Stimulated activated CD8-positive, alpha-beta memory T cell treated with anti-CD3 and anti-CD28 coated beads, Interleukin-15, amount 100 ng/mL, for 24 hours (primary cell): ENCODE measurements around the gene HPD.

ENCODE experiments used
- DNase-seq: peaks from one replicate; pipeline ENCODE4 v3.0.0-alpha.2; 2020; ENCODE audit warnings: low read depth

Gene HPD

DNA sequence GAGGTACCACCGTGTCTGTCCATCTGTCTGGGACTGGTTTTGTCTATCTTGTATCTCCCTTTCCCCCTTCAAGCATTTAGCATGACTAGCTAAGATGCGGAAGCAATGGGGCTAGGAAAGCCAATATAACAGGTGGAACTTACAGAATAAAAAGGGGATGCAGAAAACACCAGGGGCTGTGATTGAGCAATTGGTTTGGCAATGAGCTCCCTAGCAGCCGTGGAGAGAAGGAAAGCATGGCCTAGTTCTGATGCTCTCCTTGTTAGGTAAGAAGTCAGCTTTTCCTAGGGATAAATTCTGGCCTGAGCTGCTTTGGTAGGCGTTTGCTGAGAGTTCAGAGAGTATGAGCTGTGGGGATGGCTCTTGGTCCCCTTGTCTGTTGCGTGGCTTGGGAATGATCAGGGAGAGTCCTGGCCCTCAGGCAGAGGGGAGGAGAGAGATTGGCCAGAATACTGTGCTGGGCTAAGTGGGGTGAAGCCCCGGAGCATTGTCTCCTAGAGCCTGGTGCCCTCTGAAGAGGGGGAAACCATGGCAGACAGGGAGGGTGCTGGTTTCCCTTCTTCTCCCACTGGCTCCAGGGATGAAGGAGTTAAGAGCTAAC lies 47.7 kb downstream of the HPD start:
- DNase-seq: no peak

DNA sequence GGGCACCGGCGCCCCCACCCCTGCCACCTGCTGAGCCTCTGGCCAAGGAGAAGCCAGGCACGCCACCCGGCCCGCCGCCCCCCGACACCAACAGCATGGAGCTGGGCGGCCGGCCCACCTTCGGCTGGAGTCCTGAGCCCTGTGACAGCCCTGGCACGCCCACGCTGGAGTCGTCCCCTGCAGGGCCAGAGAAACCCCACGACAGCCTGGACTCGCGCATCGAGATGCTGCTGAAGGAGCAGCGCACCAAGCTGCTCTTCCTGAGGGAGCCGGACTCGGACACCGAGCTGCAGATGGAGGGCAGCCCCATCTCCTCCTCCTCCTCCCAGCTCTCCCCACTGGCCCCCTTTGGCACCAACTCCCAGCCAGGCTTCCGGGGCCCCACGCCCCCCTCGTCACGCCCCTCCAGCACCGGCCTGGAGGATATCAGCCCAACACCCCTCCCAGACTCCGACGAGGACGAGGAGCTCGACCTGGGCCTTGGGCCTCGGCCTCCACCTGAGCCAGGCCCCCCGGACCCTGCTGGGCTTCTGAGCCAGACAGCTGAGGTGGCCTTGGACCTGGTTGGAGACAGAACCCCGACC lies 48.3 kb downstream of the HPD start:
- DNase-seq: no peak

DNA sequence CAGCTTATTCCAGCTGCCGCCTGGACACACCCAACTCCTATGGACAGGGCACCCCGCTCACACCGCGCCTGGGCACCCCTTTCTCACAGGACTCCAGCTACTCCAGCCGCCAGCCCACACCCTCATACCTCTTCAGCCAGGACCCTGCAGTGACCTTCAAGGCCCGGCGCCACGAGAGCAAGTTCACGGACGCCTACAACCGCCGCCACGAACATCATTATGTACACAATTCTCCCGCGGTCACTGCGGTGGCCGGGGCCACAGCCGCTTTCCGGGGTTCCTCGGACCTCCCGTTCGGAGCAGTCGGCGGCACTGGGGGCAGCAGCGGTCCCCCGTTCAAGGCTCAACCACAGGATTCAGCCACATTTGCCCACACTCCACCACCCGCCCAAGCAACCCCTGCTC lies 48.9 kb downstream of the HPD start:
- no peak for DNase-seq

DNA sequence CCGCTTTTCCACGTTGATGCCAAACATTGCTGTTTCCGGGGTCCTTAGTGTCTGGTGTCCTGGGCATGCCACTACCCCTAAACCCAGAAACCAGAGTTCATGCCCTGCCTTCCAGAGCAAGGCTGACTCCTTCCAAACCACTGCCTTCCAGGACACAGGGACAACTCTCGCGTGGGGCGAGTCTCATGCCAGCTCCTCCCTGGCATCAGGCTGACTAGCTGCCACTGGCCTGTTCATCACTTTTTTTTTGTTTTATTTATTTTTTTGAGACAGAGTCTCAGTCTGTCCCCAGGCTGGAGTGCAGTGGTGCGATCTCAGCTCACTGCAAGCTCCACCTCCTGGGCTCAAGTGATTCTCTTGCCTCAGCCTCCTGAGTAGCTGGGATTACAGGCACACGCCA lies 50.0 kb downstream of the HPD start:
- DNase-seq: no peak

DNA sequence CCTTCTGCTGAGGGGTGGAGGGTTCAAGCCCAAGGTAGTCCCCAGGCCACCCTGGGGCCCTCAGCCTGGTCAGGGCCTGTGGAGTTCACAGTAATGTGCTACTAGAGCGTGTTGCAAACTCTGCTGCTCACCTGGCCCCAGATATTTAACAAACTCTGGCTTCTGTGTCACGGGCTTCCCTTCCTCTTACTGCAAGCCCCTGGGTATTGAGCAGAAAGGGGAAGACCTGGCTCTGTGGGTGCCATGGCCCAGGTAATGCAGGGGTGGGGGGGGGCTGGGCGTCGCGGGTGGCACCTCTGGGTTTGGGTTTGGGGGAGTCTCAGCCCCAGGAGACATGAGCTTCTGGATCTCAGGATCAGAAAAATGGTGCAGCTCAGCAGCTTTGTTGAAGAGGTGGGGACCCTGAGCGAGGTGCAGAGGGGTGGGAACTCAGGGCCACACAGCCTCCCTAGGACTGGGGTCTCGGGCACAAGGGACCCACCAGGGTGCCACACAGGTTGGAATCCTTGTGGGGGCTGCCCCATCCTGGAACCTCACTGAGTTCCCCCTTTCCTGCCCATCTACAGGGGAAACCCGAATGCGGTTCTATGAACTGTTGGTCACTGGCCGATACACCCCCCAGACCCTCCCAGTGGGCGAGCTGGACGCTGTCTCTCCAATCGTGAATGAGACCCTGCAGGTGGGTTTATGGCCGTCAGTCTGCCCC lies 50.9 kb downstream of the HPD start:
- DNase-seq: no peak

DNA sequence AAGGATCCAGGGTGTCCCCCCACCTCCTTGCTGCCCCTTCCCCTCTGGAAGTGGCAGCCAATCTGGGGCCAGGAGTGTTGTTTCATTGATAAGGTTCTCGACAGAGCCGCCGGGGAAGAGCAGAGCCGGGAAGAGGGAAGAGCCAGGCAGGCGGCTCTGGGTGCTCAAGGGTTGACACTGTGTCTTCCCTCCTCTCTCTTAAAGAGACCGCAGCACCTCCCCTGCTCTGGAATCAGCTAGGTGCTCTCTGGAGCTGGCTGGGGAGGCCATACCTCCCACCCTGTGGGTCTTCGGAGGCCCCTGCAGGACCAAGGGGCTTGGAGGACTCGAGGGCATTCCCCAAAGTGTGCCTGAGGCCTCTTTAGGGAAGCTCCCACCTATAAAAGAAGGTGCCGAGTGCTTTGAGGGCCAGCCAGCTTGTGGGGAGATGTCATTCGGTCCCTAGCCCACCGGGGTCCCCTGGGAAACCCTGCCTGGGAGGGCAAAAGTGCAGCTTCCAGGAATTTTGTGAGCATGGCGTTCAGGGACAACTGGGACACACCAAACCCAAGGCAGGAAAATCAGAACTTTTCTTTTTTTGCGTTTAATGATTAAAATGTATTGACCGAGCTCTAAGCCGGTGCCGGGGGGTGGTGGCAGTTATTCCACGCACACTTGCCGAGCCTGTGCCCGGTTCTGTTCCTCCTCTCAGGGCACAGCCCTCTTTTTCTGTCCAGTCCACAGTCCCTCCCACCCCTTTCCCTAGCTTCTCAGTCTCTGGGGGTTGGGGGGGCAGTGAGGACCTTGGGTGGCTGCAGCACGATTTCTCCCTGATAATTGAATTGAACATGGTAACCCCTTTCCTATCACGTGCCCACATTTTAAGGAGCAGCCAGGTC lies 51.9 kb downstream of the HPD start:
- DNase-seq: no peak

DNA sequence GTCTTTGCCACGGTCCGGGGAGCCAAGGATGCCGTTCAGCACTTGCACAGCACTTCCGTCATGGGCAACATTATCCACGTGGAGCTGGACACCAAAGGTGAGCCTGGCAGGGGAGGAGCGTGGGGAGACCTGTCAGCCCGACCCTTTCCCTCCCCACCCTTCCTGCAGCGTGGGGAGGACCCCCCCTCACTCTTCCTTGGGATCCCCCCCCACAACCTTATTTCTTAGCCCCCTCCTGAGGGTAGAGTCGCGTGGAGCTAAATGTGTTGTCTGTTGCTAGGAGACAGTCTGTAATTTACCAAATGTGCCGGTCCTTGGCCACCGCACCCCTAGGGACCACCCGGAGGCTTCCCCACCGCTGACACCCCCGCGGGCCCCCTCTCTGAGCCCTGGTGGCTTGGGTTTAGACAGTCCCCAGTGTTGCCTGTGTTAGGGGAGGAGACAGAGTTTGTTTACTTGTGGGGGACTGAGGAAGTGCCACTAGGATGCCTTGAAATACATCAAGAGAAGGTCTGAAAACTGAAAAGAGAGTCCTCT lies 52.6 kb downstream of the HPD start:
- DNase-seq: no peak

DNA sequence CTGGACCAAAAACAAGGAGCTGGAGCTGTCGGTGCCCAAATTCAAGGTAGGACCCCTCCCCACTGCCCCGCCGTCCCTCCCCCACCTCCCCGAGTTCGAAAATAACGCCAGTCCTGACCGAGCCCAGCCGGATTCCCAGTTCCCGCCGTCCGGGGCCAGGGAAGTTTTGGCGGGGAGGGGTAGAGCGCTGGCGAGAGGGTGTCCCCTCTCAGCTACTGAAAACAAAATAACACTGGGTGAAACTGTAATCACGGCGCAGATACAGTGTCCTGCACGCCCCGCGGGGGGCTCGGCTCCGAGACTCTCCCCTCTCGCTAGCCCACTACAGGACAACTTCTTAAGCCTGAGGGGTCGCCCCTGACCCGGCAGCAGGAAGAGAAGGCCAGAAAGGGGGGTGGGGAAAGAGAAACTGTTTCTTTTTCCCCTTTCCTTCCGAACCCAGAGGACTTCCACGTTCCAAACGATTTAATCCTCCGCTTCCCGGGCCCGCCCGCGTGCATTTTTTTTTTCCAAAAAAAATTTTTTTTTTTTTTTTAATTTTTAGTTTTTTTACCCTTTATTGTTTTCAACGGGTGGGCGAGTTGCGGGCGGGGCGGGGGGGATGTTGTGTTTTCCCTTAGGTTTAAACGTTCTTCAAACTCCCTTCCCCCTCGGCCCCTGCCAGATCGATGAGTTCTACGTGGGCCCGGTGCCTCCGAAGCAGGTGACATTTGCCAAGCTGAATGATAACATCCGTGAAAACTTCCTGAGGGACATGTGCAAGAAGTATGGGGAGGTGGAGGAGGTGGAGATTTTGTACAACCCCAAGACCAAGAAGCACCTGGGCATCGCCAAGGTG lies 53.3 kb downstream of the HPD start:
- DNase-seq: no peak

DNA sequence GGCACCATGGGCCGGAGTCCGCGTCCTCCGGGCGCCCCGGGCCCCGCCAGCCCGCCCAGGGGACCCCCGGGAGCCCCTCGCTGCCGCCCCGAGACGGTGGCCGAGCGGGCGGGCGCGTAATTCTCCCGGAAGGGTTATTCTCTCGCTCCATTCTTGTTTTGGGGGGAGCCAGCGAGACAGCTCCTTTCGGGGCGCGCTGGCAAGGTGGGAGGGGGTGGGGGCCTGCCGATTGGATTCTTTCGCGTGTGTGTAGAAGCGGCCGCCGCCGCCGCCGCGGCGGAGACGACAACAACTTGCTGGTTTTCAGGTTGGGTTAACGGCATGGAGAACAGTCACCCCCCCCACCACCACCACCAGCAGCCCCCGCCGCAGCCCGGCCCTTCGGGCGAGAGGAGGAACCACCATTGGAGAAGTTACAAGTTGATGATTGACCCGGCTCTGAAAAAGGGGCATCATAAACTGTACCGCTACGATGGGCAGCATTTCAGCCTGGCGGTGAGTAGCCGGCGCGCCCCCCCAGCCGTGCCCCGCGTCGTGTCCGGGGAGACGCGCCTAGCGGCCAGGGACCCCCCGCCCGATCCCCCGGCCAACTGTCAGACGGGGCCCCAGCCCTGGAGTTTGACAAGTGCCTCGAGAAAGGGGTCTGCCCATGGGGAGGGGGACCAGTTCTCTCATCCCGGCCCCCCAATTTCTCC lies 54.1 kb downstream of the HPD start:
- DNase-seq: no peak

DNA sequence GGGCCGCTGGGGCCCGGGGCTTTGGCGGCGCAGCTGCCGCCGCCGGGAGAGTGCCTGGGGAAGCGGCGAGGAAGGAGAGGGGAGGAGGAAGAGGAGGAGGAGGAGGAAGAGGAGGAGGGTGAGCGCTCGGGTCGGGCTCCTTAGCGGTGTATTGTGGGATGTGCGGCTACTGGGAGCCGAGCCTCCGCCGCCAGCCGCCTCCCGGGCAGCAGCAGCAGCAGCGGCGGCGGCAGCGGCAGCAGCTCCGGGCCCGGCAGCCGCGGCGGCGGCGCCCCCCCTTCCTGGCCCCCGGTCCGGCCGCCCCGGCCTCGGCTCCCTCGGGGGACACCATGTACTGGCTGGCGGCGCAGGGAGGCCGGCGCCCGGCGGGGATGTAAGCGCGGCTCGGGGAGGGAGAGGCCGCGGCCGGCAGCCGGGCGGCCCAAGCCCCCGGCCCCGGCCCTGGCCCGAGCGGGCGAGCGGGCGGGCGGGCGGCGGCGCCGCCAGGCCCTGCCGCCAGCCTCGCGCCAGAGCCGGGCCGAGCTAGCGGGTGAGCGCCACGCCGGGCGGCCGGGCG lies 54.7 kb downstream of the HPD start, which contains the start of gene SETD1B:
TSS of gene SETD1B (plus strand) at position 149 of the 556 bp plus-strand sequence. CDS start 729 bp downstream, outside the sequence.
- no peak for DNase-seq

DNA sequence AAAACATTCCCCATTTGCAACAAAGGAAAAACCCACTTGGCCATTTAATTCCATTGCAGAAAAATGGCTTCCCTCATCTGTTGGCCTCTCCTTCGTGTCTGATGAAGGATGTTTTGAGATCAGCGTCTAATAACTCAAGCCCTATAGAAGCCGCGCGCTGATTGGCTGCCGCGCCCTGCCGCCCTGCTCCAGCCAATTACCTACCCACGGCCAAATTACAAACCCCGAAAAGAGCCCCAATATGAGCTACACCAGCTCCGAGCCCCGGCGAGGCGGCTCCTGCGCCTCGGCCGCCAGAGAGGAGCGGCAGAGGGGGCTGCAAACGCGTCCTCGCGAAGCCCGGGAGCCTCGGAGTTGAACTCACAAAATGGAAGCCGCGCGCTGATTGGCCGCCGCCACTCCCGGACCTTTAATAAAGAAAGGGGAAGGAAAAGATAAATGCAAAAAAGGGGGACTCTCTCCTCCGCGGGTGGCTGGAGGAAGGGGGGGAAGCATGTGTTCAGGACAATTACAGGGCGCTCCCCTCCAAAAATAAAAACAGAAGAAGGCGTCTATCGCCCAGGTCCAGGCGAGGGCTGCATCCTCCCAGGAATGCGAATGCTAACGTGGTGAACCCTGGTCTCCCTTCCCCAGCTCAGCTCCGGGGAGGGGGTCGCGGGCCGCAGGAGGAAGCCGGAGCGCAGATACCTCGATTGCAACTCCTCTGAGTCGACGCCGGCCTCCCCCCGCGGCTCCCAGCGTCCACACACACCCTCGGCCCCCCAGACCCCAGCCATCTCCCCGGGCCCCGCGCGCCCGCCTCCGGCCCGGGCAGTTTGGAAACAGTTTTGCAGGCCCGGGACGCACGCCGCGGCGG lies 55.6 kb downstream of the HPD start:
- no peak for DNase-seq

DNA sequence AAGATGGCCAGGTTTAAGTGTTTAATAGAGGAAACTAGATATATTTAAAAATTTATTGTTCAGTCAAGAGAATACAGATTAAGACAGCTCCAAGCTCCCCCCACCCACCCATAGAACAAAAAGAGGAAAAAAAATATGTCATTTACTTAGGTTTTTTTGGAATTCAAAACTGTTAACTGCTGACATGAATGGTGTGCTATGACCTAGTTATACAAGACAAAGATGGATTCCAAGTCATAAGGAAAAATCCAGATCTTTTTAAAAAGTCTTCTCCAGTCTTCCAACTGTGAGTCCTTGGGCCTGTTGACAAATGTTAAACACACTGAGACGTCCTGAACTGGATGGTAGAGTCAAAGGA lies 56.2 kb downstream of the HPD start:
- no peak for DNase-seq

DNA sequence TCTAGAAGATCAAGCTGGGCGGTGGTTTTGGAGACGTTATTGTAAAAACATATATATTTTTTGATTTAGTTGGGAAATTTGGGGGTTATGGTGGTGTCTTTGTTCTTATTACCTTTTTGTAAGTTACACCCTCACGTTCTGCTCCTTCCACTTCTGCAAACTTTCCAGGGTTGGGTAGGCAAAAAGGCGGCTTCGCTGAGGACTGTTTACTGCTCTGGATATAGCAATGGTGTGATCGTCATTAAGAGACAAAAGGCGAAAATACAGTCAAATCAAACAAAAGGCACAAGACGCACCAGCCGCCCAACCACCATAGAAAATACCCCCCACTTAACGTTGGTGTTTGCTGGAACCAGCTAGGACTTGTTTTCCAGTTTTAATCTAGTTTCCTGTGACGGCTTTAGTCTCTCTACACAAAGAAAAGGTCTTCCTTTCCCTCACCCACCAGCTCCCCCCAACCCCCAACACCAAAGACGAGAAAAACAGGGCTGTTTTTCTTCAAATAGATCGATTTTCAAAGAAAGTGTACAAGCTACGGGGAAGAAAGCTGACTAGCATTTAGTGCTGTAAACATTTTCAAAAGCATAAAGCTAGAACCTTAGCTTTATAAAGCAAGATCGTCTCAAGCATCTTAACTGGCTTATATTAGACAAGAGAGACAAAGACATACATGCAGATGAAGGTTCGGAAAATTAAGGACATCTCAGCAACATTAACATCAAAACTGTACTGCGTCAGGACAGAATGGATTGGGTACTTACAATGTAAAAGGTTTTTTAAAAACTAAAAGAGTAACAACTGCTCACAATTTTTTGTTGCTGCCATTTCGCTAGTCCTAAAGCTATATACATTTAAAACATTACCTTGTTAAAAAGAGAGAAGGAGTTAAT lies 56.8 kb downstream of the HPD start:
- DNase-seq: no peak

DNA sequence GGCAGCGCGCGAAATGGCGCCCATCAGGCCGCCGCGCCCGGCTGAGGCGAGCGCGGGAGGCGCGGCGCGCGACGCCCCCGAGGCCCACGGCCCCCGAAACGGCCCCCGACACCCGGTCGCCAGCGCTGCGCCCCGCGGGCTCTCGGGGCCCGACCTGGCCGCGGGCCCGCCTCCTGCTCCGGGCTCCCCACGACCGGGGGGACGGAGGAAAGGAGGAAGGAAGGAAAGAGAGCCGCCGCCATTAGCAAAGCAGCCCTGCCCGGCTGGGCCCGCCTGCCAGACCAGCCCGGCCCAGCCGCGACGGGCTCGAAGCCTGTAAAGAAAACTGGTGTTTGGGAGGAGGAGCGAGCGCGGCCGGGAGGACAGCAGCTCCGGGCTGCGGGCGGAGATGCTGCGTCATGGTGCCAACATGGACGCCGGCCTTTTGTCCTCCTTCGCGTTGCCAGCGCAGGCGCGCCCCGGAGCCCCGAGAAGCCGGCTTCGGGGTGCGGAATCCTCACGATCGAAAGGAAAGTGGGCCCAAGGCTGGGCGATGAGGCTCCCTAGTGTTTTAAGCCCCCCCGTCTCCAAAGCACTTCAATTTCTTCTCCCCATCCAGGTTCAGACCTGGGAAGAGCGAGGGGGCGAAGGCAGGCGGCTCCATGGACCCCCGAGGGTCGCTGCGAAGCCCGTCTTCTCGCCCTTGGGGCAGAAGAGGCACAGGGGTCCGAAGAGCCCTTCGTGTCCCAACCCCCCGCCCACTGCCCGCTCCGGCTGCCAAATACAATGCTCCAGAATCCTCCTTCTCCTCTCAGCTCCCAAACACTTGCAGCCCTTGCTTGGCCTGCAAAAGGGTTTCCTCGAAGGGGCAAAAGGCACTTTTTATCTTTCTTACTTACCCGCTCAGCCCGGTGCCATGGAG lies 57.7 kb downstream of the HPD start:
- no peak for DNase-seq

DNA sequence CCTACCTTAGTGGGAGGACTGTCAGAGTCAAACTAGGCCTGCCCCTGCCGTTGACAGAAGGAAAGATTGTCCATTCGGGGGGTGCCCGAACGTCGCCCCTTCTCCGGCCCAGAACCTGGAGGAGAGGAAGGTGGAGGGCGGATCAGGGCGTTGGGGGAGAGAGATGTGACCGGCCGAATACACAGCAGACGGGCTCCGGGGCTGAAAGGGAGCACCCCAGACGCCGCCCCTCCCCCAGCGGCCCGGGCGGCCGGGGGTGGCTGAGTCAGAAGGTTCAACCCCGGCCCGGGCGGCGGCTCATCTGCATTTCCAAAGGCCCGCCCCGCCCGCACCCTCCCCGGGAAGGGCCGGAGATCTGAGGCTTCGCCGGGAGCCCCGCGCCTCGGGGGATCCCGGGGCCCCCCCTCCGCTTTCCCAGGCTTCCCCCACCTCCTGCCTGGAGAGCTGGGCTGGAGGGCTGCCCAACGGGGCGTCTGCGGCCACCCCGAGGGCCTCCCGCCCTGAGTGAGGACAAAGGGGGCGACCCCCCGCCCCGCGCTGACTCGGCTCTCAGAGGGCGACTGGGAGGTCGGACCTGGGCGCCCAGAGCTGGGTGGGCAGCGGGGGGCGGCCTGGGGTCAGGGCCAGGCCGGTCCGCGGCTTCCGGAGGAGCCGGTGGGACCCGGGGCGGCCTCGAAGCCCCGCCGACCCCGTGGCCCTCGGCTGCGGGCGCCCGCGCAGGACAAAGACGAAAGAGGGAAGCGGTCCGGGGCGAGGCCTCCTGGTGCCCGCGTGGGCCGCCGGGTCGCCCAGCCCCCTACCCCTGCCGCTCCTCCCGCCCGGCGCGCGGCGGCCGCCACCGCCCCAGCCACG lies 58.6 kb downstream of the HPD start:
- no peak for DNase-seq

DNA sequence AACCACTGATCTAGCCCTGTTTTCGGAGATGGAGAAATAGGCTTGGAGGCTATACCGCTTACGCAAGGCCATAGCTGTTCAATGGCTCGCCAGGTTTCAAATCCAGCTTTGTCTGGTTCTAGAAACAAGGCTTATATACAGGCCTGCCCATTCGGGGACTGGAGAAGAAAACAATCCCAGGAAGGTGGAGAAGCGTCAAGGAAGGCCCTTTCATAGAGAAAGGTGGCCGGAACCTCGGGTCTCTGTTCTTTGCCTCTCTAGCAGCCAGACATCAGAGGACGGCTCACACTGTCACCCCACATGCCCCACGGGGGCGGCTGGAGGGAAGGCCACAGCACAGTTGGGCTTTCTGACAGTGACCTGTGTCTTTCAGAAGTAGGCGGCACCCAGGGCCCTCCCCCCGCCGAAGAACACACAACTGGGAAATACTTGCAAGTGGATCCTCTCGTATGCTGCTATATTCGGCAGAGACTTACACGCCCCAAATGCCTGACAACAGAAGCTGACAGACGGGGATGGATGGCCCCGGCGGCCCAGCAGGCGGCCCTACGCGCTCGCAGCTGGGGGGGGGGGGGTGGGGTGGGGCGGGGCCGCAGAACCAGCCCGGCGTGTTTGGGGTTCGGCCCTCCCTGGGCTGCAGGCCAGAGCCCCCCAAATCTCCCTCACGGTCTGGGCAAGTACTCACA lies 59.4 kb downstream of the HPD start:
- DNase-seq: no peak
